ENCODE measurements around the gene BCAR1.

- TF ChIP-seq CTCF (IDR thresholded peaks at IDR 0.05) (no peak), POLR2A (IDR thresholded peaks at IDR 0.05) (no peak)
Observed at GRCh38 chr16:75282466-75283281, 31.2 kb upstream of the BCAR1 start.

All from transverse colon (tissue), 3 donors.